COLO668 (cell line): Measurements from ENCODE around the gene CTF1.

Source experiments
- DNase-seq: peaks from one replicate; lab custom pipeline; 2025; ENCODE audit not compliant: unreplicated experiment; lab: John Stamatoyannopoulos, UW

CTF1 gene

DNA sequence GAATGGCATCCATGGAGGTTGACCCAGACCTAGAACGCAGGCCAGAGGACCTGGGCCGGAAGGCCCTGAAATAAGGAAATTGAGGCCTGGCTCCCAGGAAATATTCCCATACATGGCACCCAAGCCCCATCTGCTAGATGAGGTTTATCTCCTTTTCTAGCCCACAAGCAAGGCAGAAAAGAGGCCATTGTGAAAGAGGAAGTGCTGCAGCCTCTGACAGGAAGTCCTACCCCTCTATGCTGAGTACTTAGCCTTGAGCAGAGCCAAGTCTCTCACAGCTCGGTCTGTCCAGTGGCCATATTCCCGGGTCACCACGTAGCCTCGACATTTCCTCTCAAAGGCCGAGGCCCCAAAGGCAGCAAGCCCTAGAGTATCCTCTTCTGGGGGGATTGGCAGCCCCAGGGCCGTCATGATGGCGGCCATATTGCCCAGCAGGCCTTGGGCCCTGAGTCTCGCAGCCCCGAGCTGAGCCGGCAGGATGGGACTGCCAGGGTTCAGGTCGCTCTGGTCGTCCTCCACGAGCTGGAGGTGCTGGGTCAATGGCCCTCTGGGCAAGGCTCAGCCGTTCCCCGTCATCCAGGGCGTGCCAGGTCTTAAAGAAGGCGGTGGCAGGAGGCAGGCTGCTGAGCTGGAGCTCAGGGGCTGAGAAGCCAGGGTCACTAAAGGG, 7.8 kb downstream of the CTF1 start:
- no peak for DNase-seq

DNA sequence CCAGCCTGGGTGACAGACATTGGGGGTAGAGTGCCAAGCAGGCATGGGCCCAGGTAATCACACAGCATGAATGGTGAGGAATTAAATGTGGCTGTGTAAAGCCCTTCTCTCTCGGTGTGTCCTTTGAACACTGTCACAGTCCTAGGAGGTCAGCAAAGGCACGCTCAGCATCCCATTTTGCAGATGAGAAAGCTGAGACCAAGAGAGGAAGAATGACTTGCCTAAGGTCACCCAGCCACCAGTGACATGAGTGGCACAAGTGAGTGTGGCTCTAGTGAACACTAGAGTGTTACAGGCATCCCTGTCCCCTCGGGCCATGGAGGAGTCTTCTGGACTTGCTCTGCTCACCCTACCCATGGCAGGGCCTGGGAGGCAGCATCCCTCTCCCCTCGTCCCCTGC, 10.7 kb downstream of the CTF1 start:
- DNase-seq, result no peak

DNA sequence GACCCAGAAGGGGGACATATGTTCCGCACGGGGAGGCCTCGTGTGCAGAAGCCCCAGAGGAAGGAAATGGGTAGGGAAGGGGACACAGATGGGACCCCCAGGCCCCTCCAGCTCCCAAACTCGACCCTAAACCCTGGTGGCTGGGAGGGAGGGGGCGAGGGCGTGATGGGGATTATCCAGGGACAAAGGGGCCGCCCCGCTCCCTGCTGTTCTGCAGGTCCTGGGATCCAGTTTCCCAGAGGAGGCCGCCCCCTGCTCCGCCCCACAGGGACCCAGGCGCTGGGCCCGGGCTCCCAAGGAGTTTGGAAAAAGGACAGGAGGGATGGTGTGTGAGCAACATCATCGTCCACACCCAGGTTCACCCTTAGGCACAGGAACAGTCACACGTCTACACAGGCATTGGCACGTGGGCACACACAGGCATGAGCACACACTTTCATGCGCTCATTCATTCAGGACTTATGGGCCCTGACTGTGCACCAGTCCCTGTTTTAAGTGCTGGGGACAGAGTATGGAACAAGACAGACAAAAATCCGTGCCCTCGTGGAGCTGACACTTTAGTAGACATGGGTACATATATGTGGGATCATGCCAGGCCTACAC, 14.1 kb downstream of the CTF1 start:
- no peak for DNase-seq

DNA sequence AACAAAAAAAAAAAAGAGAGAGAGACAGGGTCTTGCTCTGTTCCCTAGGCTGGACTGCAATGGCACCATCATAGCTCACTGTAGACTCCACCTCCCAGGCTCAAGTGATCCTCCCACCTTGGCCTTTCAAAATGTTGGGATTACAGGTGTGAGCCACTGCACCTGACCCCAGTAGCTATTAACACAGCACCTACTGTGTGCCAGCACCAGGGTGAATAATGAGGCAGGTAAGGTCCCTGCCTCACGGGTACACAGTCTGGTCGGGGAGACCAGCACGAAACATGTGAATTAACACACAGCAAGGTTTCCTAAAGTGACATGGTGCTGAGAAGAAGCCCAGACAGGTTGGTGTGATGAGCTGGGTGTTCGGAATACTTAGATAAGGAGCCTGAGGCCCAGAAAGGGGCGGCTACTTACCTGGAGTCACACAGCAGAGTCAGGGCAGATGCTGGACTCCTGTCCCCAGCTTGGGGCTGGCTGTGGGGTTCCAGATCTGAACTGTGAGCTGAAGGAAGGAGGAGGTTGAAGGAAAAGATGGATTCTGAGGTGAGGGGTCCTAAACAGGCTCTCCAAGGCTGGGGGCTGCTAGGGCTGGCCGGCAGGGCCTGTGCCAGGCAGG, 16.5 kb downstream of the CTF1 start:
- no peak for DNase-seq

DNA sequence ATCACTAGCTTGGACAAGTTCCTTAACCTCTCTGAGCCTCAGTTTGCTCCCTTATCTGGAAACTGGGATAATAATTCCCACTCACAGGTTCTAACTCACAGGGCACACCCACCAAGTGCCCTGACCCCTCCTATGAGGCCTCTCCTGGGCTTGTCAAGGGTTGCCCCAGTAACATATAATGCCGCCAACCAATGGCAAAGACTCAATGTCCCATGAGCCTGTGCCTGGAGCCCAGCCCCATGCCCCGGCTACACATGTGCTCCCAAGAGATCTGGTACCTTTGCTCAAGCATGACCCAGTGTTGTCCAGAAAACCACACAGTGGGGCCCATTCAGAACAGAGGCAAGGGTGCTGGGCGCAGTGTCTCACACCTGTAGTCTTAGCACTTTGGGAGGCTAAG, 18.4 kb downstream of the CTF1 start:
- DNase-seq, result no peak

DNA sequence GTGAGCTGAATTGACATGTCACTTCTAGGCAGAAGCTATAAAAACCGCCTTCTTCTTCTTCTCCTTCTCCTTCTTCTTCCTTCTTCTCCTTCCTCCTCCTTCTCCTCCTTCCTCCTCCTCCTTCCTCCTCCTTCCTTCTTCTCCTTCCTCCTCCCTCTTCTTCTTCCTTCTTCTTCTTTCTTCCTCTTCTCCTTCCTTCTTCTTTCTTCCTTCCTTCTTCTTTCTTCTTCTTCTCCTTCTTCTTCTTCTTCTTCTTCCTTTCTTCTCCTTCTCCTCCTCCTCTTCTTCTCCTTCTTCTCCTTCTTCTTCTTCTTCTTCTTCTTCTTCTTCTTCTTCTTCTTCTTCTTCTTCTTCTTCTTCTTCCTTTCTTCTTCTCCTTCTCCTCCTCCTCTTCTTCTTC, 22.2 kb downstream of the CTF1 start:
- DNase-seq, result no peak

DNA sequence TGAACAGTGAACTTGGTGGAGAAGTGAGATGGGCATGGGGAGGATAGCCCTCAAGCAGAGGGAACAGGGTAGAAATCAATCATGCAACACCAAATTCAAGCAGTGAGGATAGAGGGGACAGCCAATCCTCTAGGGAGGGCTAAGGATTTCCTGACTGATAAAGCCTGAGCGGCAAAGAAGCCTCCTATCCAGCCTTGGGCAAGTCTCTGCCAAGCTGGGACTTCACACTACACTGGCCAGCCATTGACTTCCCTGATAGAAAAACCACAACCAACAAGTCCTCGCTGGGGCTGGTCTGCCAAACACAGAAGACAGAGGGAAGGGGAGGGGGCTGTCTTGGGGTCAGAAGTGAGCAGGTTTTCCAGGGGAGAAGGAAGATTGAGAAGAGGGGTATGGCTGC, 24.5 kb downstream of the CTF1 start:
- no peak for DNase-seq

DNA sequence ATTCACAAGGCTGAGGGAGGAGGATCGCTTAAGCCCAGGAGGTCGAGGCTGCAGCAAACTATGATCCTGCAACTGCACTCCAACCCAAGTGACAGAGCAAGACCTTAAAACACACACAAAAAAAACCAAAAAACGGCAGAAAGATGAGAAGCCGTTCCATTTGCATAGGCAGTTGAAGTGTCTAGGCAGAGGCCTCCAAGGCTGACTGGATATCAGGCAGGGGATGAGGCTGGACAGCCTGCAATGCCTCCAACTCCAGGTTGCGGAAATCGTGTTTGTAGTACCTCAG, 25.0 kb downstream of the CTF1 start:
- DNase-seq, result no peak

DNA sequence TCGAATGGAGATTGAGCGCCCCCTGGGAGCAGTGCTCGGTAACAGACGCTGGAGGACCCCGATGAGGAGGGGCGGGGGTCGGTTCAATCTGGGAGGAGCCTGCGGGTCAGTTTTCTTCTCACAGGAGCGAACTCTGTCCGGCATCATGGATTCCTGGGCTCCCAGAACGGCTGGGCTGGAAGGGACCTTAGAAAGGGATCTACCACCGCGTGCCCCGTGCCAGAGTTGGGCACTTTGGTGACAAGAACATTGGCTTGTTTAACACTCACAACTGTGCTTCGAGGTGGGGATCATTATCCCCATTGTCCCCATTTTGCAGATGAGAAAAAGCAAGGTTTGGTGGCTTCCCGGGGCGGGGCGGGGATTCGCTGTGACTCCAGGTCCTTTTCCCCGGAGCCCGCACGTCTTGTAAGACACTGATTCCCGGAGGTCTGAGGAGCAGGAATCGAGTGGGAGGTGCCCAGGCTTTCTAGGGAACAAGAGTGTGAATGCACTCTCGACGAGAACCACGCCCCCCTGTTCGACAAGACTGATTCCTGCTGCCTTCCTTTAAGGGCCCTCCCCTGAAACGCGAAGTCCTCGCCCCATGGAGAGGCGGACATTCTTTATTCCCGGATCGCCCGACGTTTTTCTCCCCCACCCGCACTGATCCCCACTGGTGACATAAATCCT, 25.5 kb downstream of the CTF1 start:
- peak; percentile 84 for DNase-seq

DNA sequence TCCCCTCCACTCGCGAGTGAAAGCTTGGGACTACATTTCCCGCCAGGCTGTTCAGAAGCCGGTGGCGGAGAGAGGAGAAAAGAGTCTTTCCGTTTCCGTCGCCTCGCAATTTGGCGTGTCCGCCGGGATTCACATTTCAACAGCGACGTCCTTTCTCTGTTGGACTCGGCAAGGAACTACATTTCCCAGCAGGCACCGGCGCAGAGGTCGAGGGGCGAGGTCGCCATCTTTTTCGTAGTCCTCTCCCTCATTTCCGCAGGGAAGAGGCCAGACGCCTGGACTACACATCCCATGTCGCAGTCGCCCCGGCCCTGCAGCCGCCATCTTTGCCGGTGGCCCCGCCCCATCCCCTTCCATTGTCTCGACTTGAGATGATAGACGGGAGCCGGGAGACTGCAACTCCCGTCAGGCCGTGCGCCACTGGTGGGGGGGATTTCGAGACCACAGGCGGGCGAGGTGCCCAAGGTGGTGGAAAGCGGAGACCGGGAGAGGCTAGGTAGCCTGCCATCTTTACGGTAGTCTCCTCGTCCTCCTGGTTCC, 26.1 kb downstream of the CTF1 start:
- DNase-seq, result peak; percentile 98

DNA sequence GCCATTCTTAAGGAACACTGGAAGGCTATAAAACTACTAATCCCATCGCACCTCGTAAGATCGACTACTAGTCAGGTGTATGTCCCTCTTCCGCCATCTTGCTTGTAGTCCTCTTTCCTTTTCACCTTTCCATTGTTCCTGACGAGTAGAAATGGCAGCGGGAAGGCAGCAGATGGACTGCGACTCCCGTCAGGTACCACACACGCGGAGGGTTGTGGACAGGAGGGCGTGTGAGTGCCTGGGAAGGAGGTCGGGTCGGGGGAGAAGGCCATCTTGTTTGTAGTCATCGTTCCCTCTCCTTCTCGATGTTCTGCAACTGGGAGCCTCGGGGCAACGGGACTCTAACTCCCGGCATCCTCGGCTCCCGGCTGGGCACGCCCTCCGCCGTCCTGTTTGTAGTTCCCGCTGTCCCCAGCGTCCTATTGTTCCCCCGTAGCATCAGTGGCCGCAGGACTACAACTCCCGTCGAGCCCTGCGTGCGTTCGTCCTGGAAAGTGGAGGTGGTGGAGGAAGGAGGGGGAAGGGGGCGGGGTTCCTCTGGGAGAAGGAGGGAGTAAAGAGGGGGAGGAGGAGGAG, 26.6 kb downstream of the CTF1 start:
- DNase-seq, result peak; percentile 99

DNA sequence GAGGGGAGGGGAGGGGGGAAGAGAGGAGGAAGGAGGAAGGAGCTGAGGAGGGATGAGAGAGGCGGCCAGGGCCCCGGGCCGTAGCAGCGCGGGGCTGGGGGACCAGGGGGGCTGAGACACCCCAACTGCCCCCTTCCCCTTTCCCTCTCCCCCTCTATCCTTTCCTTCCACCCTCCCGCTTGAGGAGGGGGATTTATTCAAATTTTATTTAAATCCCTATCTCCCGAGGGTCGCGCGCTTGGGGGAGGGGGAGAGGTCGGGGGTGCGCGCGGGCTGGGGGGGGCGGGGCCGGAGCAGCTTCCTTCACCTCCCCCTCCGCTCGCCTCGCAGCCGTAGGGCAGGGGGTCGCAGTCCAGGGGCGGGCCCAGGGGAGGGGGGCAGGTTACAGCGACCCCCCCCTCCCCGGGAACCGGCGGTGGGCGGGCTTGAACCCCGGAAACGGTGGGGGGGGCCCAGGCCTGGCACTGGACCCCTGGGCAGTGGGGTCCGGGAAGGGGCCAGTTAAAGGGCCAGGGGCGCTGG, 27.2 kb downstream of the CTF1 start, which contains the start of gene FBXL19:
Gene FBXL19 (plus strand): TSS at position 19 of the 522 bp plus-strand sequence. CDS start 2,183 bp downstream, outside the sequence.
- DNase-seq, result peak; percentile 23

DNA sequence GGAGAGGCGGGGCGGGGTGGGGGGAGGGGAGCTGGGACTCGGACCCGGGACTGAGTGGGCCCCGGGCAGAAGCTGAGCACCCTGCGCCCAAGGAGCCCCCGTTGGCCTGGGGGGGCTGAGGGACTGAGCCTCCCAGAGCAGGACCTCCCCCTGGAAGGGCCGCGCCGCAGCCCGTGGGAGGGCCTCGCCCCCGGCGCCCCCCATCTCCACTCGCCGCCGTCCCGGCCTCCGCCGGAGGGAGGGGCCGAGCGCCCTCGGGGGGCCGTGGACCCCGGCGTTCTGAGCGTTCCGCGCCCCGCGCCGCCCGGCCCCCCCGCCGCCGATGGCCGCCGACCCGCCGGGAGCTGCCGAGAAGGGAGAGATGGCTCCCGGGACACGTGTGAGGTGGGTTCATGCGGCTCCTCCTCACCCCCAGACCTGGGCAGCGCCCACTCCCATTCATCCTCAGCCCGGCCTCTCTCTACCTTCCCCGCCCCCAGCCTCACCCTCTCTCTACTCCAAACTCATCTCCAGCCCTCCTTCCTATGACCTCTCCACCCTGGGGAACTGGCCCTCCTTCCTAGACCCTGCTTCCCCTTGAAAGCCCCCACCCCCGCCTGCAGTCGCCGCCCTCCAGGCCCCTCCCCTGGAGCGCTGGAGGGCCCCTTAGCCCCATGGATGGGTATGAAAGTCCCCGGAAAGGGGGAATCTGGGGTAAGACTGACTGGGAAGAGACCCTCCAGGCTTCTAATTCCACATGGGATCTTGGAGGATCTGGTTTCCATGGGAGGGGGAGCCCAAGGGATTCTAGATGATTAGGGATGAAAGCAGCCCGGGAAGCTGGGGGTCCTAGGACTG, 27.9 kb downstream of the CTF1 start:
- DNase-seq, result no peak

DNA sequence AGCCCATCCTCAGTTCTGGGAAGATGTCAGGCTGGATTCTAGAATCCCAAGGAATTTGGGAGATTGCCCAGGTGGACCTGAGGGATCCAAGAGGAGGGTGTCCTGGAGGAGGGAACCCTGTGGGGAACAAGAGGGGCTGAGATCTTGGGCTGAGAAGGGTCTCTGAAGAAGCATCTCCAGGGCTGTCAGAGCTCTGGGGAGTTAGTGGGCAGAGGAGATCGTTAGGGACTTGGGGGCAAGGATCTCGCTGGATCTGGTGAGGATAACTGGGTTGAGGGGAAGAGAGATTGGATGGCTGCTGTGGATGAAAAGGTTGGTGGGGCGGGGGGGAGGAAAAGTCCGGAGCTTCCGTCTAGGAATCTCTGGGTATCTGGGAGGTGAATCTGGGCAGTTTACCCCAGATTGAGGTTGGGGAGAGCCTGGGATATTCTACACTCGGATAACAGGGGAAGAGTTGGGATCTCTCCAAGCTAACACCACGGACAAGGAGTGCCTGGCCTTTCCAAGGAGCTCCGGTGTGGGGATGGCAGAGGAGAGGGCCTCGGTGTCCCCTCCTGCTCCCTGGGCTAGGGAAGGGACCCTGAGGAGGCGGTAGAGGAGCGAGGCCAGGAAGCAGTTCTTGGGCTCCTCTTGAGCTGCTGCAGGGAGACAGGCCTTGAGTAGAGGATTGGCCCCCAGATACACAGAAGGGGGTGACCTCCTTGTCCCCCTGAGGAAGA, 28.7 kb downstream of the CTF1 start:
- no peak for DNase-seq

DNA sequence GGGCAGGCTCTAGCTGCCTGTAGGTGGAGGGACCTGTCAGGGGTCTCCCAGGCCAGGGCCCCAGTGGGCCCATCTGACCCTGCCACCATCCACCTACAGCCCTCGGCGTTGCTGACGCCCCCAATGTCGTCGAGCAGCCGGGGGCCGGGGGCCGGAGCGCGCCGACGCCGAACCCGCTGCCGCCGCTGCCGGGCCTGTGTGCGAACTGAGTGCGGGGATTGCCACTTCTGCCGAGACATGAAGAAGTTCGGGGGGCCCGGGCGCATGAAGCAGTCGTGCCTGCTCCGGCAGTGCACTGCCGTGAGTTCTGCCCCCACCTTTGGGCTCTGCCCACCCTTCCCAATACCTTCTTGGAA, 29.2 kb downstream of the CTF1 start:
- DNase-seq, result no peak

DNA sequence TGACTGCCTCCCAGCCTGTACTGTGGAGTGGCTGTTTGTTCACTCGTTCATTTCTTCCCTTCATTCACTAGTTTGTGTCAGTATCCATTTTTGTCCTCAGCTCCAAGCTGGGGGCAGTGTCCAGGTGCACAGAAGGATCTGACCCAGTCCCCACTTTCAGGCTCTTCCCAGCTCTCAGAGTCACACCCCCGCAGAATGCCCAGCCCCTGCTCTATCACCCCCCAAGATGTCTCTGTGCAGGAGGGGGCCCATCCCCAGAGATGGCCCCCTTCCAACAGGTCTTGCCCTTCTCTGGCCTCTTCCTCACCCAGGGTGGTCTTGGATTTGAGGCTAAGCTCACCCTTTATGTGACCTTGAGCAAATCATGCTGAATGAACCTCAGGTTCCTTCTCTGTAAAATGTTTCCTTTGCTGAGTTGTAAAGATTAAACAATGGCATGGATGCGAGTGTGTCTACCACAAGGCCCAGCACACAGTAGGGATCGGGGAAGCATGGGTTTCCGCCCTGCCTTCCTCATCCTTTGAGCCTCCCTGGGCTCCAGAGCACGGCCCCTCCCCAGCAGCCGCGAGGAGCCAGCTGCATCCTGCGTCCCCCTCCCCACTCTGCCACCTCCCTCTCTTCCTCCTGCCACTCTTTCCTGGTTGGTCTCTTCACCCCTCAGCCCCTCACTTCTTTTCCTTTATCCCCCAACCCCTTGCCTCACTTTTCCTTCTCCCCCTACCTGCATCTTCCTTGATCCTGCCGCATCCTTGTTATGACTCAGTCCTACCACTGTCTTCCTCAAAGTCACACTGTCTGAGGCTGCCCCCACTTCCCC, 29.8 kb downstream of the CTF1 start:
- DNase-seq, result no peak

DNA sequence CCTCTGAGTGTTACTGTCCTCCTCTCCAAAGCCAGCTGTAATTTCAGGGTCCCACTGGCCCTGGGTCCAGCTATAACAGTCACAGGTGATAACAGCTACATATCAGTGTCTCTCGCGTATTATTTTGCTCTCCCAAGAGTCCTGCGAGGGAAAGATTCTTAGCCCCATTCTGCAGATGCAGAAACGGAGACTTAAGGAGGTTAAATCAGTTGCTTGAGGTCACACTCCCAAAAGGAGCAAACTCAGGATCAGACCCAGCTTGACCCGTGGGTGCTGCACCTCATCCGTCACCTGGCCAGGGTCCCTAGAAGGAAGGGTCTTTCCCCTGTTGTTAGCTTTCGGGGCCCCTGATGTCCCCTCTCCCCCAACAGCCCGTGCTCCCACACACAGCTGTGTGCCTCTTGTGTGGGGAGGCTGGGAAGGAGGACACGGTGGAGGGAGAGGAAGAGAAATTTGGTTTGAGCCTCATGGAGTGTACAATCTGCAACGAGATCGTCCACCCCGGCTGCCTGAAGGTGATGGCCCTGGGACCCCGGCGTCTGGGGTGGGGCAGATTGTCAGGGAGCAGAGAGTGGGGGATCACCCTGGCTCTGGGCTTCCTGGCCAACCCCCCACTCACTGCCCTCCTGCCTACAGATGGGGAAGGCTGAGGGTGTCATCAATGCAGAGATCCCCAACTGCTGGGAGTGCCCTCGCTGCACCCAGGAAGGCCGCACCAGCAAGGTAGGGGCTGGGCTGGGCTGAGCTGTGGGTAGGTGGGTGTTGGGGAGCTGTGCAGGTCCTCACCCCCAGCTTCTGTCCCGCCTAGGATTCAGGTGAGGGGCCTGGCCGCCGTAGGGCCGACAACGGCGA, 30.7 kb downstream of the CTF1 start:
- no peak for DNase-seq

DNA sequence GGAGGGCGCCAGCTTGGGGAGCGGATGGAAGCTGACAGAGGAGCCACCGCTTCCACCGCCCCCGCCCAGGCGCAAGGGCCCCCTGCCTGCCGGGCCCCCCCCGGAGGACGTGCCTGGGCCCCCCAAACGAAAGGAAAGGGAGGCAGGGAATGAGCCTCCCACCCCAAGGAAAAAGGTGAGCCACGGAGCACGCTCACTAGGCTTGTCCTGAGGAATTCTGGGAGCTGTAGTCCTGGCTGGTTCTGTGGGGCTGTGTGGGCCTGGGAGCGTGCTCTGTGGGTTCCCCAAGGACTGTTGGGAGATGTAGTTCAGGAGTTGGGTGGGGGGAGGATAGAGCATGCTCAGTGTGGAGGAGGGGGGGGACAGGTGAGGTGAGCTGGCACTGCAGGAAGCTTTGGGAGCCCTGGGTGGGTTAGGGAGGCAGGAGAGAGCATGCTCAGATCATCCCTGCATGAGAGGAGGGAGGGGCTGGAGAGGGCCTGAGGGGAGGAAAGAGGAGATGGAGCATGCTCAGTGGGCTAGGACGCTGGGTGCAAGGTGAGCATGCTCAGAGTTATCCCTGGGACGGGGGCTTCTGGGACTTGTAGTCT, 31.5 kb downstream of the CTF1 start:
- DNase-seq, result peak; percentile 53
